ENCODE results near the gene SLC26A1. TPM values are rescaled to one million over a fixed set of nuclear protein-coding genes. Genes with fewer than 3 reads are reported as not detected.

The SLC26A1 gene
- total RNA-seq, 1 experiment from 2014 or later = 0.68 TPM

- CTCF ChIA-PET = no interaction called here
- no peak for DNase-seq
- H3K9me3 Mint-ChIP-seq (ENCODE audit: low read depth, unreplicated experiment) = no peaks in the 10 kb centered on the region
- no peak overlapping the region for H3K27ac Mint-ChIP-seq (ENCODE audit: unreplicated experiment)
- peaks cover 10% of the 10 kb centered on the region for H3K36me3 Mint-ChIP-seq (ENCODE audit: insufficient read depth, unreplicated experiment)
- intact Hi-C loops (cut with micrococcal nuclease; ENCODE audit: unreplicated experiment) = no loop called here
- no TSS peak for BruUV-seq (replicated peaks)
- TF ChIP-seq, protein P1, sequence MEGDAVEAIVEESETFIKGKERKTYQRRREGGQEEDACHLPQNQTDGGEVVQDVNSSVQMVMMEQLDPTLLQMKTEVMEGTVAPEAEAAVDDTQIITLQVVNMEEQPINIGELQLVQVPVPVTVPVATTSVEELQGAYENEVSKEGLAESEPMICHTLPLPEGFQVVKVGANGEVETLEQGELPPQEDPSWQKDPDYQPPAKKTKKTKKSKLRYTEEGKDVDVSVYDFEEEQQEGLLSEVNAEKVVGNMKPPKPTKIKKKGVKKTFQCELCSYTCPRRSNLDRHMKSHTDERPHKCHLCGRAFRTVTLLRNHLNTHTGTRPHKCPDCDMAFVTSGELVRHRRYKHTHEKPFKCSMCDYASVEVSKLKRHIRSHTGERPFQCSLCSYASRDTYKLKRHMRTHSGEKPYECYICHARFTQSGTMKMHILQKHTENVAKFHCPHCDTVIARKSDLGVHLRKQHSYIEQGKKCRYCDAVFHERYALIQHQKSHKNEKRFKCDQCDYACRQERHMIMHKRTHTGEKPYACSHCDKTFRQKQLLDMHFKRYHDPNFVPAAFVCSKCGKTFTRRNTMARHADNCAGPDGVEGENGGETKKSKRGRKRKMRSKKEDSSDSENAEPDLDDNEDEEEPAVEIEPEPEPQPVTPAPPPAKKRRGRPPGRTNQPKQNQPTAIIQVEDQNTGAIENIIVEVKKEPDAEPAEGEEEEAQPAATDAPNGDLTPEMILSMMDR (IDR thresholded peaks at IDR 0.05; ENCODE audit: unreplicated experiment) = no peak
- no peaks in the 10 kb centered on the region for H3K27me3 Mint-ChIP-seq (ENCODE audit: unreplicated experiment)
- no peak overlapping the region for H3K4me3 Mint-ChIP-seq (ENCODE audit: low read depth, unreplicated experiment)
- H3K4me1 Mint-ChIP-seq (ENCODE audit: low read depth, unreplicated experiment) = peaks cover 7% of the 10 kb centered on the region
Measured at GRCh38 chr4:970854-971520, 22.2 kb downstream of the SLC26A1 start.

DNA sequence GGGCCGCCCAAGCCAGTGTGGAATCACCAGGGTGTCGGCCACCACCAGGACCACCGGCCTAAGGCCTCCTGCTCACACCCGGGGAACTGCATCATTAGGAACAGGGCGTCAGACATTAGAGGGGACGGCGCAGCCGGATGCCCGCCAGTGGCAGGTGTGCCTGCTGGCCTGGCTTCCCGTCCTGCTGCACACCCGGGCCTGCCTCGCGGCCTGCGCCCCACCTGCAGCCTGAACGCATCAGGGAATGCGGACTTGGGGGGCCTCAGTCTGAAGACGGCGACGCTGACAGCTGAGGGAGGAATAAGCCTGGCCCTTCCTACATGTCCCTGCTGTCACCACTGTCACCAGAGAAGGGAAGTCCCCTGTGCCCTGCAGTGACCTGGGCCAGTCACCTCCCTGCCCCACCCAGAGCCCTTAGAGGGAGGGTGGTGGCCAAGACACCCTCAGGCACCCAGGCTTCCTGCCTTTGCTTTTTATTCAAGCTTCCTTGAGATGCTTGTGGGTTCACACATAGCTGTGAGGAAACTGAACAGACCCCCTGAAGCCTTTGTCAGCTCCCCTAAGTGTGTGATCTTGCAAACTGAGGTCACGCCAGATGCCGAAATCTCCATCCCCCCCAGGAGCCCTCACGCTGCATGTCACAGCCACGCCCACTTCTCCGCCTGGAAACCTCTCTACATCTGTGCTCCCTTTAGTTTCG, 23.0 kb downstream of the SLC26A1 start:
- Mint-ChIP-seq H3K4me3 (ENCODE audit: low read depth, unreplicated experiment) (no peak overlapping the region), H3K36me3 (ENCODE audit: insufficient read depth, unreplicated experiment) (peaks cover 10% of the 10 kb centered on the region), H3K27ac (ENCODE audit: unreplicated experiment) (no peak overlapping the region), H3K4me1 (ENCODE audit: low read depth, unreplicated experiment) (peaks cover 7% of the 10 kb centered on the region), H3K9me3 (ENCODE audit: low read depth, unreplicated experiment) (no peaks in the 10 kb centered on the region), H3K27me3 (ENCODE audit: unreplicated experiment) (no peaks in the 10 kb centered on the region)
- CTCF ChIA-PET = no interaction called here
- BruUV-seq (replicated peaks) = no TSS peak
- TF ChIP-seq, protein P1 (IDR thresholded peaks at IDR 0.05; ENCODE audit: unreplicated experiment) = no peak
- DNase-seq = no peak
- intact Hi-C loops (cut with micrococcal nuclease; ENCODE audit: unreplicated experiment) = no loop called here

GRCh38 chr4:968621-969394, 24.4 kb downstream of the SLC26A1 start:
- intact Hi-C loops (cut with micrococcal nuclease; ENCODE audit: unreplicated experiment) = no loop called here
- CTCF ChIA-PET = no interaction called here
- Mint-ChIP-seq H3K9me3 (ENCODE audit: low read depth, unreplicated experiment) (no peaks in the 10 kb centered on the region), H3K27me3 (ENCODE audit: unreplicated experiment) (no peaks in the 10 kb centered on the region), H3K36me3 (ENCODE audit: insufficient read depth, unreplicated experiment) (peaks cover 10% of the 10 kb centered on the region), H3K4me3 (ENCODE audit: low read depth, unreplicated experiment) (no peak overlapping the region), H3K27ac (ENCODE audit: unreplicated experiment) (no peak overlapping the region), H3K4me1 (ENCODE audit: low read depth, unreplicated experiment) (peaks cover 7% of the 10 kb centered on the region)
- BruUV-seq (replicated peaks) = no TSS peak
- DNase-seq = no peak
- TF ChIP-seq, protein P1 (IDR thresholded peaks at IDR 0.05; ENCODE audit: unreplicated experiment) = no peak

GRCh38 chr4:968221-968620, 25.0 kb downstream of the SLC26A1 start:
- no peak overlapping the region for H3K27ac Mint-ChIP-seq (ENCODE audit: unreplicated experiment)

More at GRCh38 chr4:968221-968620, 25.0 kb downstream of the SLC26A1 start:
- H3K36me3 Mint-ChIP-seq (ENCODE audit: insufficient read depth, unreplicated experiment) = peaks cover 10% of the 10 kb centered on the region
- intact Hi-C loops (cut with micrococcal nuclease; ENCODE audit: unreplicated experiment) = no loop called here
- H3K9me3 Mint-ChIP-seq (ENCODE audit: low read depth, unreplicated experiment) = no peaks in the 10 kb centered on the region
- TF ChIP-seq, protein P1 (IDR thresholded peaks at IDR 0.05; ENCODE audit: unreplicated experiment) = no peak
- H3K4me3 Mint-ChIP-seq (ENCODE audit: low read depth, unreplicated experiment) = no peak overlapping the region
- peaks cover 7% of the 10 kb centered on the region for H3K4me1 Mint-ChIP-seq (ENCODE audit: low read depth, unreplicated experiment)
- CTCF ChIA-PET = no interaction called here
- no peaks in the 10 kb centered on the region for H3K27me3 Mint-ChIP-seq (ENCODE audit: unreplicated experiment)
- no TSS peak for BruUV-seq (replicated peaks)
- DNase-seq = no peak

Measured in Calu3 (cell line).